Rectal smooth muscle tissue (tissue), 1 donor: Measurements from ENCODE around the gene NDEL1.

Experiments
- H3K27ac ChIP-seq: one replicate; pipeline ENCODE4 v1.7.0; 2013; ENCODE audit warnings: low read depth, low read length, inconsistent platforms
- H3K27me3 ChIP-seq: one replicate; pipeline ENCODE4 v1.7.0; 2013; ENCODE audit warnings: low read length; ENCODE audit not compliant: control insufficient read depth, insufficient read depth
- H3K36me3 ChIP-seq: one replicate; pipeline ENCODE4 v1.7.0; 2013; ENCODE audit warnings: low read length; ENCODE audit not compliant: control insufficient read depth, insufficient read depth
- H3K4me1 ChIP-seq: one replicate; pipeline ENCODE4 v1.7.0; 2013; ENCODE audit warnings: low read length; ENCODE audit not compliant: control insufficient read depth, insufficient read depth
- H3K4me3 ChIP-seq: one replicate; pipeline ENCODE4 v1.7.0; 2013; ENCODE audit warnings: low read length
- H3K9ac ChIP-seq: one replicate; pipeline ENCODE4 v1.7.0; 2013; ENCODE audit warnings: low read length

NDEL1 gene

GRCh38 chr17:8444494-8444893, 8.8 kb downstream of the NDEL1 start:
- H3K4me1 ChIP-seq, result no peaks in the 10 kb centered on the region
- peaks cover 17% of the 10 kb centered on the region for H3K36me3 ChIP-seq
- H3K27me3 ChIP-seq, result no peaks in the 10 kb centered on the region
- H3K27ac ChIP-seq, result no peak overlapping the region
- no peak overlapping the region for H3K9ac ChIP-seq
- H3K4me3 ChIP-seq, result no peak overlapping the region

- no peak overlapping the region for H3K27ac ChIP-seq
- H3K36me3 ChIP-seq, result peaks cover 17% of the 10 kb centered on the region
- no peak overlapping the region for H3K9ac ChIP-seq
- no peaks in the 10 kb centered on the region for H3K27me3 ChIP-seq
- no peaks in the 10 kb centered on the region for H3K4me1 ChIP-seq
- no peak overlapping the region for H3K4me3 ChIP-seq
These were observed 9.9 kb downstream of the NDEL1 start for GRCh38 chr17:8445536-8445935.

- Histone ChIP-seq H3K4me1 (no peaks in the 10 kb centered on the region), H3K27me3 (no peaks in the 10 kb centered on the region), H3K9ac (no peak overlapping the region), H3K36me3 (peaks cover 28% of the 10 kb centered on the region), H3K27ac (no peak overlapping the region), H3K4me3 (no peak overlapping the region)
These were observed 12.1 kb downstream of the NDEL1 start for GRCh38 chr17:8447799-8448198.

GRCh38 chr17:8448310-8448709, 12.6 kb downstream of the NDEL1 start:
- Histone ChIP-seq H3K27ac (no peak overlapping the region), H3K27me3 (no peaks in the 10 kb centered on the region), H3K9ac (no peak overlapping the region), H3K4me1 (no peaks in the 10 kb centered on the region), H3K36me3 (peaks cover 28% of the 10 kb centered on the region), H3K4me3 (no peak overlapping the region)

- H3K36me3 ChIP-seq, result peaks cover 35% of the 10 kb centered on the region
- H3K27me3 ChIP-seq, result no peaks in the 10 kb centered on the region
- no peak overlapping the region for H3K4me3 ChIP-seq
- H3K9ac ChIP-seq, result no peak overlapping the region
- H3K27ac ChIP-seq, result no peak overlapping the region
- no peaks in the 10 kb centered on the region for H3K4me1 ChIP-seq
These were observed 16.4 kb downstream of the NDEL1 start for GRCh38 chr17:8451933-8452614.

GRCh38 chr17:8453326-8453725, 17.6 kb downstream of the NDEL1 start:
- Histone ChIP-seq H3K4me1 (no peaks in the 10 kb centered on the region), H3K36me3 (peaks cover 37% of the 10 kb centered on the region), H3K27ac (no peak overlapping the region), H3K27me3 (no peaks in the 10 kb centered on the region), H3K9ac (no peak overlapping the region), H3K4me3 (no peak overlapping the region)

GRCh38 chr17:8455665-8456209, 20.1 kb downstream of the NDEL1 start:
- Histone ChIP-seq H3K4me3 (no peak overlapping the region), H3K9ac (no peak overlapping the region), H3K4me1 (no peaks in the 10 kb centered on the region), H3K36me3 (peaks cover 42% of the 10 kb centered on the region), H3K27ac (no peak overlapping the region), H3K27me3 (no peaks in the 10 kb centered on the region)

GRCh38 chr17:8458128-8458527, 22.4 kb downstream of the NDEL1 start:
- Histone ChIP-seq H3K27me3 (no peaks in the 10 kb centered on the region), H3K36me3 (peaks cover 52% of the 10 kb centered on the region), H3K4me3 (no peak overlapping the region), H3K9ac (no peak overlapping the region), H3K4me1 (no peaks in the 10 kb centered on the region), H3K27ac (no peak overlapping the region)

GRCh38 chr17:8459107-8459506, 23.4 kb downstream of the NDEL1 start:
- Histone ChIP-seq H3K27me3 (no peaks in the 10 kb centered on the region), H3K36me3 (peaks cover 61% of the 10 kb centered on the region), H3K4me3 (no peak overlapping the region), H3K27ac (no peak overlapping the region), H3K9ac (no peak overlapping the region), H3K4me1 (no peaks in the 10 kb centered on the region)

- H3K27ac ChIP-seq, result no peak overlapping the region
- peaks cover 1% of the 10 kb centered on the region for H3K4me1 ChIP-seq
- H3K4me3 ChIP-seq, result no peak overlapping the region
- no peak overlapping the region for H3K9ac ChIP-seq
- no peaks in the 10 kb centered on the region for H3K27me3 ChIP-seq
- peaks cover 58% of the 10 kb centered on the region for H3K36me3 ChIP-seq
These were observed 24.1 kb downstream of the NDEL1 start for GRCh38 chr17:8459831-8460230.

- H3K36me3 ChIP-seq, result peaks cover 58% of the 10 kb centered on the region
- H3K27ac ChIP-seq, result no peak overlapping the region
- H3K27me3 ChIP-seq, result no peaks in the 10 kb centered on the region
- no peak overlapping the region for H3K4me3 ChIP-seq
- H3K9ac ChIP-seq, result no peak overlapping the region
- peaks cover 7% of the 10 kb centered on the region for H3K4me1 ChIP-seq
These were observed 26.9 kb downstream of the NDEL1 start for GRCh38 chr17:8462564-8462963.

GRCh38 chr17:8463099-8463498, 27.4 kb downstream of the NDEL1 start:
- Histone ChIP-seq H3K4me1 (peaks cover 7% of the 10 kb centered on the region), H3K27ac (no peak overlapping the region), H3K36me3 (peaks cover 60% of the 10 kb centered on the region)

GRCh38 chr17:8464941-8465340, 29.3 kb downstream of the NDEL1 start:
- no peaks in the 10 kb centered on the region for H3K27me3 ChIP-seq
- H3K9ac ChIP-seq, result no peak overlapping the region
- H3K4me1 ChIP-seq, result peaks cover 7% of the 10 kb centered on the region
- no peak overlapping the region for H3K4me3 ChIP-seq
- no peak overlapping the region for H3K27ac ChIP-seq
- H3K36me3 ChIP-seq, result peaks cover 56% of the 10 kb centered on the region

More at GRCh38 chr17:8463099-8463498, 27.4 kb downstream of the NDEL1 start:
- Histone ChIP-seq H3K4me3 (no peak overlapping the region), H3K27me3 (no peaks in the 10 kb centered on the region), H3K9ac (no peak overlapping the region)
